Astrocyte of the spinal cord (primary cell): ENCODE measurements around the gene DDIT4.

ENCODE experiments used
- DNase-seq: peaks from one replicate; pipeline ENCODE4 v3.0.0; 2011; ENCODE audit warnings: low read depth, low spot score
- H3K4me3 ChIP-seq: 2 replicates; pipeline ENCODE4 v1.5.1; 2011; ENCODE audit warnings: low read depth, mild to moderate bottlenecking, low read length, moderate library complexity
- in situ Hi-C: cut with HindIII; loops from 2 replicates; pipeline ENCODE4 v1.10.0; 2017; ENCODE audit warnings: low sequenced_read_pairs
- TF ChIP-seq, protein P1 (sequence below): IDR thresholded peaks from 2 replicates; pipeline ENCODE4 v1.5.1; 2012; ENCODE audit warnings: low read depth, mild to moderate bottlenecking, low read length, inconsistent platforms

The DDIT4 gene

DNA sequence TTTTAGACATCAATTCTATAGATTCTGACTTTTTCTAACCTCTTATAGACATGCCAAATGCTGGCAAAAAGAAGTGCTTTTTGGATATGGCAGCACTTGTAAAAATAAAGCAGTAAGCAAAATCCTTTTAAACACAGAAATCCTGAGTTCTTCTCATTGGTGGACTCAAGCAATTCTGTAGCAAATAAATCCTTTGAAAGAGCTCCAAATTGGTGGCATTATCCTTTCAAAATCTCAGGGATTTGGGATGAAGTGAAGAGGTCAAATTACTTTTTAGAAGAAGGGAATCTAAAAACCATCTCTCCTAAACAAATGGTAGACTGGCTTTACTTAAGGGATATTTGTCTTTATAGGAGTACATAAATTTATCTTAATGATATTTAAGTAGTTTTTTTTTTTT is 40.1 kb upstream of the DDIT4 start:
- in situ Hi-C loops = no loop called here
- no peak for DNase-seq
- TF ChIP-seq, protein P1, sequence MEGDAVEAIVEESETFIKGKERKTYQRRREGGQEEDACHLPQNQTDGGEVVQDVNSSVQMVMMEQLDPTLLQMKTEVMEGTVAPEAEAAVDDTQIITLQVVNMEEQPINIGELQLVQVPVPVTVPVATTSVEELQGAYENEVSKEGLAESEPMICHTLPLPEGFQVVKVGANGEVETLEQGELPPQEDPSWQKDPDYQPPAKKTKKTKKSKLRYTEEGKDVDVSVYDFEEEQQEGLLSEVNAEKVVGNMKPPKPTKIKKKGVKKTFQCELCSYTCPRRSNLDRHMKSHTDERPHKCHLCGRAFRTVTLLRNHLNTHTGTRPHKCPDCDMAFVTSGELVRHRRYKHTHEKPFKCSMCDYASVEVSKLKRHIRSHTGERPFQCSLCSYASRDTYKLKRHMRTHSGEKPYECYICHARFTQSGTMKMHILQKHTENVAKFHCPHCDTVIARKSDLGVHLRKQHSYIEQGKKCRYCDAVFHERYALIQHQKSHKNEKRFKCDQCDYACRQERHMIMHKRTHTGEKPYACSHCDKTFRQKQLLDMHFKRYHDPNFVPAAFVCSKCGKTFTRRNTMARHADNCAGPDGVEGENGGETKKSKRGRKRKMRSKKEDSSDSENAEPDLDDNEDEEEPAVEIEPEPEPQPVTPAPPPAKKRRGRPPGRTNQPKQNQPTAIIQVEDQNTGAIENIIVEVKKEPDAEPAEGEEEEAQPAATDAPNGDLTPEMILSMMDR = no peak
- no peak overlapping the region for H3K4me3 ChIP-seq

DNA sequence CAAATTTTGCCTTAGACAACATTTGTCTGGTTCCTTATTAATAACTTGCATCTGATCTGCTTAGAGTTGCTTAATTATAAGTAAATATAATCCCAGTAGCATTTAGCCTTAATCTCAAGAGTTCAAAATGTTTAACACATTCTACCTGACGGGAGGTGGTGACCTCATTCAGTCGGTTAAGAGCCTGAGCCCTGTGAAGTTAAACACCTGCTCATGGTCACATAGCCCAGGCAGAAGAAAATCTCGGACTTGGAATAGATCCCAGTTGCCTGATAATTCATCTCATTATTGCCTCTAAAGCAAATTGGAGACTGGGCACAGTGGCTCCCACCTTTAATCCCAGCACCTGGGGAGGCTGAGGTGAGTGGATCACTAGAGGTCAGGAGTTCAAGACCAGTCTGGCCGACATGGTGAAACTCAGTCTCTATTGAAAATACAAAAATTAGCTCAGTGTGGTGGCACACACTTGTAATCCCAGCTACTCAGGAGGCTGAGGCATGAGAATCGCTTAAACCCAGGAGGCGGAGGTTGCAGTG is 39.1 kb upstream of the DDIT4 start:
- DNase-seq = no peak
- TF ChIP-seq, protein P1 = no peak
- in situ Hi-C loops = no loop called here
- no peak overlapping the region for H3K4me3 ChIP-seq

DNA sequence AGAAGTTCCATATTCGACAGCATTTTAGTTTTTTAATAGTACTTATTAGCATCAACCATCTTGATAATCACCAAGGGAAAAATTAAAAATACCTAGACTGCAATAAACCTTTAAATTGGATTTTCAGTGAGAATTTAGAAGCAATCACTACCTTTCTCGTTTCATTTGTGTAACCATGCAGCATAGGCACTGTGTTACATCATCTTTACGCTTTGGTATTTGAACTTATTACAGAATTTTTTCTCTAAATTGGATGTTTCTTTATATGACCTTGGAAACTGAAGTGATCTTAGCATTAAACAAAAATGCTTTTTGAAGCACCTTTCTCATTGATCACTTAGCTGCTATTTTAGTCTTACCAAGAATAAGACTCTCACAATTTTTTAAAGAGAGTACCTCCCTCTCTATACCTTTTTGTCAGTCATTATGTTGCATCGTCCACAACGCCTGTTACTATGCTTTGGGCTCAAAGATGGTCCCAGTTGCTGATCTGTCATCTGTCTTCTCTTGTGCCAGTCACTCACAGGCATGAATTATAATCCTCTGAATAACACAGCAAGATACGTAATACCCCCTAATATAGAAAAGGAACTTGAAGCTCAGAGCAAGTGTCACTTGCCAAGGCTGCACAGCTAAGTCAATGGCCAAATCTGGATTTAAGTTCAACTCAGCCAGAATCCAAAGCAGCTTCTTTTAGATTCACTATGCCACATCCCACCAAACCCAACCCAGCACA is 38.0 kb upstream of the DDIT4 start:
- TF ChIP-seq, protein P1 = no peak
- no peak overlapping the region for H3K4me3 ChIP-seq
- DNase-seq = no peak
- in situ Hi-C loops = no loop called here

DNA sequence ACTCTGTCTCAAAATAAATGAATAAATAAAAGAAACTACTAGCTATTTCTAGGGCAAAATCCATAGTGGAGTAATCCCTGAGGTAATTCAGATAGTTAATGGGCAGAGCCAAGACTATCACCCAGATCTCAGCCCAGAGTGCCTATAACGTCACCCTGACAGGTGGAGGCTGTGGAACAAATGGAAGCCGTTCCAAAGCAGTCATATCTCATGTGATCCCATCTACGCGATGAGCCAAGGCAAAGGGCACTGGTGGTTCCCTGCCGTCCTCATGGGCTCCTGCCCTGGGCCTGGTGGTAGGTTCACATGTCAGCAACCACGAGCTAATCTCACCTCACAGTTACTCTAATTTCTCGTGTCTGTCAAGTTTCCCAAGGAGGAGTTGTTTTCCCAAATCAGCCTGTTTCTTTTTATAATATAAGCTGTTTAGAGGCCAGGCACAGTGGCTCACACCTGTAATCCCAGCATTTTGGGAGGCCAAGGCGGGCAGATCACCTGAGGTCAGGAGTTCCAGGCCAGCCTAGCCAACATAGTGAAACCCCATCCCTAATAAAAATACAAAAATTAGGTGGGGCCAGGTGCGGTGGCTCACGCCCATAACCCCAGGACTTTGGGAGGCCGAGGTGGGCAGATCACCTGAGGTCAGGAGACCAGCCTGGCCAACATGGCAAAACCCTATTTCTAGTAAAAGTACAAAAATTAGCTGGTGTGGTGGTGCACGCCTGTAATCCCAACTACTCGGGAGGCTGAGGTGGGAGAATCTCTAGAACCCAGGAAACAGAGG is 35.1 kb upstream of the DDIT4 start:
- H3K4me3 ChIP-seq = no peak overlapping the region
- TF ChIP-seq, protein P1 = no peak
- in situ Hi-C loops = no loop called here

DNA sequence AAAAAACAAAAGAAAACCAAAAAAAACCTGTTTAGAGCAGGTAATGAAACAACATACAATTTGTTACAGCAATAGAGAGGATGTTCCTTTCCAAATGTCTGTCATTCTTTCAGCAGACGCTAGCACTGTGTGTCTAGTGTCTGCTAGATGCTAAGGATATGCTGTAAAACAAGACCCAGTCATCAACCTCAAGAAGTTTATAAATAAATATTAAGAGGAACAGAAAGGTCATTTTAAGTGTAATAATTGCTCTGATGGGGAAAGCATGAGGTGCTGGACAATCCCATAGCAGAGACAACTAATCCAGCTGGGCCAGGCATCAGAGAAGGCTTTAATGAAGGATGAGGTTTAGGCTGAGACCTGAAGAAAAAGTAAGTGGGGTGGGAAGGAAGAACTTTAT is 34.3 kb upstream of the DDIT4 start:
- TF ChIP-seq, protein P1 = no peak
- no peak for DNase-seq
- in situ Hi-C loops = no loop called here
- H3K4me3 ChIP-seq = no peak overlapping the region

More for the DNA sequence above, 35.1 kb upstream of the DDIT4 start:
- DNase-seq = no peak

DNA sequence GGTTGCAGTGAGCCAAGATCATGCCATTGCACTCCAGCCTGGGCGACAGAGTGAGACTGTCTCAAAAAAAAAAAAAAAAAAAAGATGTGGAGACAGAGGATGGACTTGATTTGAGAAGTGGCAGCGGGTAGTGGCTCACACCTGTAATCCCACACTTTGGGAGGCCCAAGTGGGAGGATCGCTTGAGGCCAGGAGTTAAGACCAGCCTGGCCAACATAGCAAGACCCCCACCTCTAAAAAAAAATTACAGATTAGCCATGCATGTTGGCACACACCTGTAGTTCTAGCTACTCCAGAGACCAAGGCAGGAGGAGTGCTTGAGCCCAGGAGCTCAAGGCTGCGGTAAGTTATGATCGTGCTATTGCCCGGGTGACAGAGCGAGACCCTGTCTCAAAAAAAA is 33.4 kb upstream of the DDIT4 start:
- TF ChIP-seq, protein P1 = no peak
- in situ Hi-C loops = no loop called here
- no peak for DNase-seq
- H3K4me3 ChIP-seq = no peak overlapping the region
